Pancreas (tissue), 10 donors: ENCODE data around the gene RASAL2. TPM values are rescaled to one million over a fixed set of nuclear protein-coding genes. Genes with fewer than 3 reads are reported as not detected.

Experiments used
- ATAC-seq, 4 donors: fragments of 200-7000 bp; cut with Tn5 transposase; one replicate each; pipeline versions ENCODE4 v1.8.0 to v1.9.1; 2020; ENCODE audit warnings: mild to moderate bottlenecking in 4 of 4, moderate library complexity in 4 of 4
- DNase-seq, 6 donors: peaks; one replicate each; pipeline ENCODE4 v3.0.0-alpha.2; 2020
- FAIRE-seq: peaks from 2 replicates; lab custom pipeline; 2012; peaks lifted over from hg19 to GRCh38; lab: Jason Lieb, UNC
- H3K27ac ChIP-seq, 4 donors: fragments of 200-600 bp; sonication (generic); 1 replicate in 3 of 4; 2 replicates in 1 of 4; pipeline versions ENCODE4 v1.5.0 to v1.8.0; 2020
- H3K27me3 ChIP-seq, 4 donors: fragments of 200-600 bp; one replicate each; pipeline ENCODE4 v1.8.0; 2021
- H3K36me3 ChIP-seq, 3 donors: fragments of 200-600 bp; sonication (generic) in 1 of 3; one replicate each; pipeline versions ENCODE4 v1.5.0 to v1.8.0; 2020 to 2021
- H3K4me1 ChIP-seq, 3 donors: fragments of 200-600 bp; one replicate each; pipeline ENCODE4 v1.8.0; 2021
- H3K4me3 ChIP-seq, 4 donors: fragments of 200-600 bp; sonication (generic) in 2 of 4; one replicate each; pipeline versions ENCODE4 v1.5.0 to v1.8.0; 2020 to 2021
- H3K9me3 ChIP-seq, 4 donors: fragments of 200-600 bp; one replicate each; pipeline ENCODE4 v1.8.0; 2021
- CTCF ChIP-seq, 4 donors: fragments of 200-600 bp; sonication (generic) in 3 of 4; IDR thresholded peaks; one replicate each; pipeline versions ENCODE4 v1.5.0 to v1.8.0; 2021; ENCODE audit warnings: antibody characterized with exemption in 4 of 4
- WGBS, 2 donors: extraction: QIAGEN DNeasy Blood & Tissue Kit; methylation state at CpG; one replicate each; pipeline ENCODE4 v1.1.7; 2013; 5-methylcytosine and 5-hydroxymethylcytosine counted together
- intact Hi-C, 3 donors: fragments of 100-400 bp; cut with DNase I; formaldehyde crosslinking; loops; one replicate each; pipeline versions ENCODE4 v1.11.1 to v1.14.2; 2022
- polyA plus RNA-seq, 2 donors: library from polyadenylated mRNA; stranded (reverse); fragments of 200-250 nt; gene quantifications; one replicate each; pipeline ENCODE4 v1.2.3, GENCODE V29; 2013
- total RNA-seq, 6 donors: library from RNA; stranded (reverse); fragmentation: NEBNext Ultra II Directional in 4 of 6; extraction: Animal tissue kit (Norgen Biotek cat#: 25700) in 4 of 6; gene quantifications; one replicate each; pipeline versions ENCODE4 v1.2.1 to v1.2.4, GENCODE V29; 2021 to 2023
- donor health status: healthy with polysubstance abuse.
- donor health status: DM: no; HTN: no; CAD: no; lungs with moderate emphysema.
- donor health status: DM: no; HTN: no; CAD: no.
- donor health status: control.
- donor health status: control.
- donor health status: Bipolar disorder and iron deficiency.
- donor health status: DM: yes; HTN: yes; CAD: no.
- donor health status: DM: no; HTN: no; CAD: no.
- donor health status: DM: no; HTN: no; CAD: no.
- donor health status: DM: yes; HTN: yes; CAD: no.

Gene RASAL2
- total and polyA plus RNA-seq, 8 donors, result 2.5 to 12.9 (median 4.9) TPM

GRCh38 chr1:178146436-178146835 is 52.5 kb downstream of the RASAL2 start:
- DNase-seq (no peak), ATAC-seq (no peak), FAIRE-seq (no peak)
- no peak overlapping the region for H3K27ac ChIP-seq
- no peak for TF ChIP-seq CTCF (IDR thresholded peaks at IDR 0.05)
- intact Hi-C loops, result no loop called here
- H3K4me3 ChIP-seq, result no peak overlapping the region
- no peaks in the 10 kb centered on the region for H3K9me3 ChIP-seq
- H3K27me3 ChIP-seq, result no peaks in the 10 kb centered on the region
- H3K4me1 ChIP-seq, result peaks cover 0 to 13% (median 9%) of the 10 kb centered on the region in 3 donors
- H3K36me3 ChIP-seq, result no peaks in the 10 kb centered on the region
- WGBS, 2 donors, result 94 to 97% methylated on average over 2 of the region's 2 CpGs

- Histone ChIP-seq H3K9me3 (no peaks in the 10 kb centered on the region), H3K27me3 (no peaks in the 10 kb centered on the region), H3K4me3 (no peak overlapping the region), H3K36me3 (no peaks in the 10 kb centered on the region), H3K27ac (peak overlapping the region in 1 of 4 donors; percentile 13), H3K4me1 (peaks cover 0 to 16% (median 14%) of the 10 kb centered on the region in 3 donors)
- TF ChIP-seq CTCF (IDR thresholded peaks at IDR 0.05), result no peak
- 0% methylated on average over 1 of the region's 1 CpG for WGBS, 2 donors
- DNase-seq (no peak), FAIRE-seq (no peak), ATAC-seq (peak in 2 of 4 donors; percentile 35 to 43)
- intact Hi-C loops, result no loop called here
These were observed 56.7 kb downstream of the RASAL2 start for GRCh38 chr1:178150610-178151009.

GRCh38 chr1:178151831-178152230 is 57.9 kb downstream of the RASAL2 start:
- no peaks in the 10 kb centered on the region for H3K27me3 ChIP-seq
- no peaks in the 10 kb centered on the region for H3K36me3 ChIP-seq
- no peak for ATAC-seq
- H3K4me1 ChIP-seq, result peaks cover 0 to 16% (median 14%) of the 10 kb centered on the region in 3 donors
- DNase-seq, result no peak
- intact Hi-C loops, result no loop called here
- H3K4me3 ChIP-seq, result no peak overlapping the region
- TF ChIP-seq CTCF (IDR thresholded peaks at IDR 0.05), result no peak
- no peak overlapping the region for H3K27ac ChIP-seq
- no peak for FAIRE-seq
- H3K9me3 ChIP-seq, result no peaks in the 10 kb centered on the region
- WGBS, 2 donors, result 72 to 83% methylated on average over 1 of the region's 1 CpG

- no peak for TF ChIP-seq CTCF (IDR thresholded peaks at IDR 0.05)
- intact Hi-C loops, result no loop called here
- FAIRE-seq, result no peak
These were observed 61.8 kb downstream of the RASAL2 start for GRCh38 chr1:178155481-178156255.

More at GRCh38 chr1:178155481-178156255, 61.8 kb downstream of the RASAL2 start:
- H3K36me3 ChIP-seq, result no peaks in the 10 kb centered on the region
- no peak overlapping the region for H3K4me3 ChIP-seq
- WGBS, 2 donors, result 75 to 81% methylated on average over 6 of the region's 6 CpGs
- no peak overlapping the region for H3K27ac ChIP-seq
- H3K9me3 ChIP-seq, result no peaks in the 10 kb centered on the region
- DNase-seq (no peak), ATAC-seq (no peak)
- no peaks in the 10 kb centered on the region for H3K27me3 ChIP-seq
- H3K4me1 ChIP-seq, result peaks cover 0 to 13% (median 8%) of the 10 kb centered on the region in 3 donors
